Effector memory CD4-positive, alpha-beta T cell (primary cell): ENCODE results near the gene IL13RA2.

ENCODE experiments used
- DNase-seq, 3 donors: peaks; one replicate each; pipeline ENCODE4 v3.0.0-alpha.2; 2020
- H3K27ac ChIP-seq: 2 replicates; pipeline ENCODE4 v1.7.0; 2013; ENCODE audit warnings: mild to moderate bottlenecking, low read length, moderate library complexity; ENCODE audit not compliant: insufficient read depth, poor library complexity, severe bottlenecking
- H3K27me3 ChIP-seq: replicated peaks from 2 replicates; pipeline ENCODE4 v1.7.0; 2013; ENCODE audit warnings: mild to moderate bottlenecking, low read length; ENCODE audit not compliant: insufficient read depth, control insufficient read depth, poor library complexity, severe bottlenecking
- H3K36me3 ChIP-seq: 2 replicates; pipeline ENCODE4 v1.7.0; 2013; ENCODE audit warnings: mild to moderate bottlenecking, low read length, moderate library complexity; ENCODE audit not compliant: control insufficient read depth, insufficient read depth
- H3K4me1 ChIP-seq: 2 replicates; pipeline ENCODE4 v1.7.0; 2013; ENCODE audit warnings: low read length, mild to moderate bottlenecking; ENCODE audit not compliant: control insufficient read depth, insufficient read depth, poor library complexity, severe bottlenecking
- H3K4me3 ChIP-seq: 2 replicates; pipeline ENCODE4 v1.7.0; 2013; ENCODE audit warnings: low read length, low read depth, mild to moderate bottlenecking; ENCODE audit not compliant: insufficient read depth, poor library complexity, severe bottlenecking
- H3K9me3 ChIP-seq: 2 replicates; pipeline ENCODE4 v1.7.0; 2013; ENCODE audit warnings: mild to moderate bottlenecking, low read length, moderate library complexity; ENCODE audit not compliant: control insufficient read depth

IL13RA2 gene

DNA sequence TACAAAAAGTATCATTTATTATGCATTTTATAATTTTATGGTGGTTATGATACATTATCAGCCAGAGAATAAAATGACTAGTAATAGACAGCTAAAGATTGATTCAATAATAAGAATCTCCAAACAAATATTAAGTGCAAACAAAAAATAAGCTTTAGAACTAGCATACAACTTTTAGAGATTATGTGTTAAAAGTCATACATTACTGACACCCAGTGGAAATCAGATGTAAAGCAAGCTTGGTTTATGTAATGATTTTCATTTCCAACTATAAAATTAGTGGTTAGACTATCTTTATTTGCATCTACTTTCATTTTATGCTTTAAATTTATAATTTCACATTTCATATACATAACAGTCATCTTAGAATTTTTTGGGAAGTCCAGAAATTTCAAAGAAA, 57.7 kb downstream of the IL13RA2 start:
- Histone ChIP-seq H3K36me3 (no peaks in the 10 kb centered on the region), H3K27ac (no peak overlapping the region), H3K4me3 (no peak overlapping the region), H3K27me3 (no peaks in the 10 kb centered on the region), H3K4me1 (no peaks in the 10 kb centered on the region), H3K9me3 (no peaks in the 10 kb centered on the region)
- no peak for DNase-seq
